ENCODE measurements around the gene AVEN.
"Not testable (repeated sequence)": the region's sequence is repeated elsewhere in the genome, so short reads cannot be mapped to it uniquely, and the experiment has no call there.

The AVEN gene

GRCh38 chr15:34038023-34038870, 757 bp downstream of the AVEN start:
- peak overlapping the region; percentile 72 to 76 for H3K4me3 ChIP-seq (ENCODE audit: low read depth in 1 of 2, low read length in 2 of 2)
- peaks cover 0 to 5% of the 10 kb centered on the region in 2 donors for H3K4me1 ChIP-seq (ENCODE audit: control insufficient read depth in 1 of 2, insufficient read depth in 2 of 2, low read length in 2 of 2)
- H3K27ac ChIP-seq (ENCODE audit: low read length), result peak overlapping the region; percentile 56
- no peaks in the 10 kb centered on the region for H3K36me3 ChIP-seq (ENCODE audit: control insufficient read depth in 1 of 2, insufficient read depth in 2 of 2, low read length in 2 of 2)
- no peaks in the 10 kb centered on the region for H3K9me3 ChIP-seq (ENCODE audit: control insufficient read depth in 1 of 2, low read length in 2 of 2)
- H3K27me3 ChIP-seq (ENCODE audit: low read depth, low read length), result no peaks in the 10 kb centered on the region

GRCh38 chr15:34031987-34032760, 6.8 kb downstream of the AVEN start:
- H3K27me3 ChIP-seq (ENCODE audit: low read depth, low read length), result no peaks in the 10 kb centered on the region
- H3K4me1 ChIP-seq (ENCODE audit: control insufficient read depth in 1 of 2, insufficient read depth in 2 of 2, low read length in 2 of 2), result no peaks in the 10 kb centered on the region
- H3K27ac ChIP-seq (ENCODE audit: low read length), result no peak overlapping the region
- H3K9me3 ChIP-seq (ENCODE audit: control insufficient read depth in 1 of 2, low read length in 2 of 2), result peaks cover 0 to 3% of the 10 kb centered on the region in 2 donors
- no peaks in the 10 kb centered on the region for H3K36me3 ChIP-seq (ENCODE audit: control insufficient read depth in 1 of 2, insufficient read depth in 2 of 2, low read length in 2 of 2)
- H3K4me3 ChIP-seq (ENCODE audit: low read depth in 1 of 2, low read length in 2 of 2), result no peak overlapping the region

- Histone ChIP-seq H3K9me3 (ENCODE audit: control insufficient read depth in 1 of 2, low read length in 2 of 2) (peaks cover 0 to 3% of the 10 kb centered on the region in 2 donors), H3K4me3 (ENCODE audit: low read depth in 1 of 2, low read length in 2 of 2) (no peak overlapping the region), H3K27me3 (ENCODE audit: low read depth, low read length) (no peaks in the 10 kb centered on the region), H3K4me1 (ENCODE audit: control insufficient read depth in 1 of 2, insufficient read depth in 2 of 2, low read length in 2 of 2) (no peaks in the 10 kb centered on the region), H3K36me3 (ENCODE audit: control insufficient read depth in 1 of 2, insufficient read depth in 2 of 2, low read length in 2 of 2) (no peaks in the 10 kb centered on the region), H3K27ac (ENCODE audit: low read length) (no peak overlapping the region)
Observed at GRCh38 chr15:34027606-34028005, 11.4 kb downstream of the AVEN start.

- no peak overlapping the region for H3K27ac ChIP-seq (ENCODE audit: low read length)
Observed at GRCh38 chr15:34025252-34025651, 13.8 kb downstream of the AVEN start.

GRCh38 chr15:34023907-34024306, 15.1 kb downstream of the AVEN start:
- H3K27me3 ChIP-seq (ENCODE audit: low read depth, low read length), result no peaks in the 10 kb centered on the region
- H3K4me1 ChIP-seq (ENCODE audit: control insufficient read depth in 1 of 2, insufficient read depth in 2 of 2, low read length in 2 of 2), result no peaks in the 10 kb centered on the region
- H3K9me3 ChIP-seq (ENCODE audit: control insufficient read depth in 1 of 2, low read length in 2 of 2), result peaks cover 0 to 3% of the 10 kb centered on the region in 2 donors
- no peaks in the 10 kb centered on the region for H3K36me3 ChIP-seq (ENCODE audit: control insufficient read depth in 1 of 2, insufficient read depth in 2 of 2, low read length in 2 of 2)
- H3K27ac ChIP-seq (ENCODE audit: low read length), result no peak overlapping the region
- no peak overlapping the region for H3K4me3 ChIP-seq (ENCODE audit: low read depth in 1 of 2, low read length in 2 of 2)

More at GRCh38 chr15:34025252-34025651, 13.8 kb downstream of the AVEN start:
- Histone ChIP-seq H3K4me3 (ENCODE audit: low read depth in 1 of 2, low read length in 2 of 2) (no peak overlapping the region), H3K36me3 (ENCODE audit: control insufficient read depth in 1 of 2, insufficient read depth in 2 of 2, low read length in 2 of 2) (no peaks in the 10 kb centered on the region), H3K27me3 (ENCODE audit: low read depth, low read length) (no peaks in the 10 kb centered on the region), H3K4me1 (ENCODE audit: control insufficient read depth in 1 of 2, insufficient read depth in 2 of 2, low read length in 2 of 2) (no peaks in the 10 kb centered on the region), H3K9me3 (ENCODE audit: control insufficient read depth in 1 of 2, low read length in 2 of 2) (peaks cover 0 to 3% of the 10 kb centered on the region in 2 donors)

- no peaks in the 10 kb centered on the region for H3K36me3 ChIP-seq (ENCODE audit: control insufficient read depth in 1 of 2, insufficient read depth in 2 of 2, low read length in 2 of 2)
- H3K27ac ChIP-seq (ENCODE audit: low read length), result no peak overlapping the region
Observed at GRCh38 chr15:34019369-34019990, 19.5 kb downstream of the AVEN start.

GRCh38 chr15:34018738-34019137, 20.3 kb downstream of the AVEN start:
- not testable (repeated sequence) for H3K36me3 ChIP-seq (ENCODE audit: control insufficient read depth in 1 of 2, insufficient read depth in 2 of 2, low read length in 2 of 2); H3K4me3 ChIP-seq (ENCODE audit: low read depth in 1 of 2, low read length in 2 of 2); H3K9me3 ChIP-seq (ENCODE audit: control insufficient read depth in 1 of 2, low read length in 2 of 2); H3K4me1 ChIP-seq (ENCODE audit: control insufficient read depth in 1 of 2, insufficient read depth in 2 of 2, low read length in 2 of 2); H3K27me3 ChIP-seq (ENCODE audit: low read depth, low read length); H3K27ac ChIP-seq (ENCODE audit: low read length)

More at GRCh38 chr15:34019369-34019990, 19.5 kb downstream of the AVEN start:
- Histone ChIP-seq H3K4me1 (ENCODE audit: control insufficient read depth in 1 of 2, insufficient read depth in 2 of 2, low read length in 2 of 2) (no peaks in the 10 kb centered on the region), H3K27me3 (ENCODE audit: low read depth, low read length) (no peaks in the 10 kb centered on the region), H3K4me3 (ENCODE audit: low read depth in 1 of 2, low read length in 2 of 2) (no peak overlapping the region), H3K9me3 (ENCODE audit: control insufficient read depth in 1 of 2, low read length in 2 of 2) (no peaks in the 10 kb centered on the region)

- Histone ChIP-seq H3K4me3 (ENCODE audit: low read depth in 1 of 2, low read length in 2 of 2) (no peak overlapping the region), H3K27me3 (ENCODE audit: low read depth, low read length) (no peaks in the 10 kb centered on the region), H3K9me3 (ENCODE audit: control insufficient read depth in 1 of 2, low read length in 2 of 2) (no peaks in the 10 kb centered on the region), H3K27ac (ENCODE audit: low read length) (no peak overlapping the region), H3K36me3 (ENCODE audit: control insufficient read depth in 1 of 2, insufficient read depth in 2 of 2, low read length in 2 of 2) (no peaks in the 10 kb centered on the region), H3K4me1 (ENCODE audit: control insufficient read depth in 1 of 2, insufficient read depth in 2 of 2, low read length in 2 of 2) (no peaks in the 10 kb centered on the region)
Observed at GRCh38 chr15:34018021-34018645, 20.9 kb downstream of the AVEN start.

GRCh38 chr15:34014556-34014955, 24.4 kb downstream of the AVEN start:
- Histone ChIP-seq H3K27ac (ENCODE audit: low read length) (no peak overlapping the region), H3K36me3 (ENCODE audit: control insufficient read depth in 1 of 2, insufficient read depth in 2 of 2, low read length in 2 of 2) (no peaks in the 10 kb centered on the region), H3K27me3 (ENCODE audit: low read depth, low read length) (no peaks in the 10 kb centered on the region)

GRCh38 chr15:34013746-34014145, 25.3 kb downstream of the AVEN start:
- Histone ChIP-seq H3K27ac (ENCODE audit: low read length) (no peak overlapping the region), H3K27me3 (ENCODE audit: low read depth, low read length) (no peaks in the 10 kb centered on the region), H3K36me3 (ENCODE audit: control insufficient read depth in 1 of 2, insufficient read depth in 2 of 2, low read length in 2 of 2) (no peaks in the 10 kb centered on the region), H3K4me3 (ENCODE audit: low read depth in 1 of 2, low read length in 2 of 2) (no peak overlapping the region), H3K9me3 (ENCODE audit: control insufficient read depth in 1 of 2, low read length in 2 of 2) (no peaks in the 10 kb centered on the region), H3K4me1 (ENCODE audit: control insufficient read depth in 1 of 2, insufficient read depth in 2 of 2, low read length in 2 of 2) (no peaks in the 10 kb centered on the region)

More at GRCh38 chr15:34014556-34014955, 24.4 kb downstream of the AVEN start:
- Histone ChIP-seq H3K4me3 (ENCODE audit: low read depth in 1 of 2, low read length in 2 of 2) (no peak overlapping the region), H3K9me3 (ENCODE audit: control insufficient read depth in 1 of 2, low read length in 2 of 2) (no peaks in the 10 kb centered on the region), H3K4me1 (ENCODE audit: control insufficient read depth in 1 of 2, insufficient read depth in 2 of 2, low read length in 2 of 2) (no peaks in the 10 kb centered on the region)
